ENCODE measurements around the gene SLC2A6. TPM values are rescaled to one million over a fixed set of nuclear protein-coding genes. Genes with fewer than 3 reads are reported as not detected.

Gene SLC2A6
- total and polyA plus RNA-seq, 2 of the 8 experiments (the other 6 are each of a cell fraction or from before 2014, with no cell fraction given): 16.6 to 17.8 TPM

GRCh38 chr9:133425049-133425632, 53.8 kb downstream of the SLC2A6 start:
- no peaks in the 10 kb centered on the region for H3K79me1 ChIP-seq (ENCODE audit: low read depth, low read length)
- no peak overlapping the region for H2AFZ ChIP-seq (ENCODE audit: low read length)
- peaks cover 0 to 8% (median 1%) of the 10 kb centered on the region in 4 experiments; a peak in 4 of 7 replicates for H3K27me3 ChIP-seq (replicated peaks in 1 of 4; ENCODE audit: control insufficient read depth in 3 of 4, extremely low read depth in 1 of 4, insufficient read depth in 3 of 4, low read length in 3 of 4)
- ChIA-PET CTCF (ENCODE audit: partially characterized antibody) (interaction anchor here (0.8 to 1.9 kb wide), 12 partner anchors 9 to 83 kb away, joined by 3 to 8 read pairs (median 3); partner anchors contain the start of gene CACFD1), POLR2A (ENCODE audit: partially characterized antibody) (interaction anchor here (1.0 to 3.6 kb wide), 4 partner anchors 14 to 77 kb away, joined by 3 to 19 read pairs (median 6); partner anchors contain the start of genes MED22 and RPL7A)
- H4K91ac ChIP-seq (replicated peaks; ENCODE audit: insufficient read length, low read length): no peak overlapping the region
- no peaks in the 10 kb centered on the region for H3K79me2 ChIP-seq (ENCODE audit: control insufficient read depth in 1 of 2, insufficient read depth in 2 of 2, low read length in 2 of 2)
- no peak overlapping the region for H2BK5ac ChIP-seq (ENCODE audit: low read depth, low read length)
- H3K14ac ChIP-seq (ENCODE audit: insufficient read length): no peak overlapping the region
- no peak overlapping the region for H3K56ac ChIP-seq (replicated peaks; ENCODE audit: insufficient read length, low read depth, low read length)
- H4K5ac ChIP-seq (ENCODE audit: insufficient read length, low read depth, low read length): no peak overlapping the region
- TF ChIP-seq RFX5 (IDR thresholded peaks at IDR 0.05; ENCODE audit: borderline replicate concordance, low read depth, low read length) (no peak), ATF2 (IDR thresholded peaks at IDR 0.05; ENCODE audit: low read length) (no peak), SP2 (IDR thresholded peaks at IDR 0.05; ENCODE audit: low read length) (no peak), EGR1 (IDR thresholded peaks at IDR 0.05; ENCODE audit: borderline replicate concordance, low read depth, low read length) (no peak), BRCA1 (IDR thresholded peaks at IDR 0.05; ENCODE audit: low read depth, low read length) (no peak), RNF2 (IDR thresholded peaks at IDR 0.05; ENCODE audit: borderline replicate concordance, low read depth, low read length, missing control alignments, poor library complexity, severe bottlenecking) (no peak)
- H3K4ac ChIP-seq (replicated peaks; ENCODE audit: insufficient read length, low read depth, low read length): no peak overlapping the region
- FAIRE-seq (no peak), DNase-seq (ENCODE audit: low read depth in 1 of 2, low spot score in 2 of 2) (no peak)
- no peak overlapping the region for H2BK12ac ChIP-seq (ENCODE audit: low read depth, low read length)
- no peak overlapping the region for H3K18ac ChIP-seq (ENCODE audit: extremely low read depth, low read length)
- H3K4me3 ChIP-seq (ENCODE audit: extremely low read depth in 1 of 4, insufficient read depth in 2 of 4, low read depth in 3 of 4, low read length in 4 of 4): no peak overlapping the region
- H3K9ac ChIP-seq (replicated peaks in 1 of 4; ENCODE audit: extremely low read depth in 1 of 4, low read depth in 3 of 4, low read length in 3 of 4): no peak overlapping the region
- 89% methylated on average over 19 of the region's 22 CpGs; no CpG with 5 or more reads in 1 of the 2 experiments for WGBS, 2 experiments (ENCODE audit: extremely low coverage in 1 of 2, insufficient coverage in 1 of 2, insufficient read length in 1 of 2, insufficient replicate concordance in 2 of 2, low coverage in 1 of 2, low lambda C conversion rate in 2 of 2, missing lambda C conversion rate in 1 of 2)
- H2BK20ac ChIP-seq (ENCODE audit: low read length): no peak overlapping the region
- H3K4me1 ChIP-seq (replicated peaks in 1 of 4; ENCODE audit: control insufficient read depth in 3 of 4, insufficient read depth in 4 of 4, low read length in 3 of 4): peaks cover 0 to 8% (median 4%) of the 10 kb centered on the region in 4 experiments; a peak in 4 of 7 replicates
- H3K9me3 ChIP-seq (ENCODE audit: insufficient read depth in 2 of 2, low read depth in 1 of 2, low read length in 1 of 2): no peaks in the 10 kb centered on the region
- H3K23ac ChIP-seq (ENCODE audit: insufficient read length): no peak overlapping the region
- H3K36me3 ChIP-seq (ENCODE audit: control insufficient read depth in 2 of 4, insufficient read depth in 4 of 4, low read length in 3 of 4): no peaks in the 10 kb centered on the region
- no peak overlapping the region for H2AK5ac ChIP-seq (ENCODE audit: low read depth, low read length)
- peaks cover 7% of the 10 kb centered on the region; the same call in 1 of the 2 replicates for H3K23me2 ChIP-seq (ENCODE audit: low read depth, low read length)
- no peak overlapping the region for H2BK15ac ChIP-seq (ENCODE audit: low read length)
- H4K20me1 ChIP-seq (replicated peaks in 1 of 2; ENCODE audit: control insufficient read depth in 1 of 2, insufficient read depth in 2 of 2, low read length in 2 of 2): no peaks in the 10 kb centered on the region
- H3K4me2 ChIP-seq (ENCODE audit: insufficient read depth in 1 of 2, low read depth in 2 of 2, low read length in 2 of 2): no peak overlapping the region
- no peak overlapping the region for H3K27ac ChIP-seq (ENCODE audit: low read depth, low read length)
- H2BK120ac ChIP-seq (replicated peaks; ENCODE audit: low read depth, low read length): no peak overlapping the region
- H4K8ac ChIP-seq (ENCODE audit: extremely low read depth, insufficient read depth, low read length): no peak overlapping the region
